ENCODE data around the gene CHEK1.
"Not testable (repeated sequence)": the region's sequence is repeated elsewhere in the genome, so short reads cannot be mapped to it uniquely, and the experiment has no call there.

Gene CHEK1

DNA sequence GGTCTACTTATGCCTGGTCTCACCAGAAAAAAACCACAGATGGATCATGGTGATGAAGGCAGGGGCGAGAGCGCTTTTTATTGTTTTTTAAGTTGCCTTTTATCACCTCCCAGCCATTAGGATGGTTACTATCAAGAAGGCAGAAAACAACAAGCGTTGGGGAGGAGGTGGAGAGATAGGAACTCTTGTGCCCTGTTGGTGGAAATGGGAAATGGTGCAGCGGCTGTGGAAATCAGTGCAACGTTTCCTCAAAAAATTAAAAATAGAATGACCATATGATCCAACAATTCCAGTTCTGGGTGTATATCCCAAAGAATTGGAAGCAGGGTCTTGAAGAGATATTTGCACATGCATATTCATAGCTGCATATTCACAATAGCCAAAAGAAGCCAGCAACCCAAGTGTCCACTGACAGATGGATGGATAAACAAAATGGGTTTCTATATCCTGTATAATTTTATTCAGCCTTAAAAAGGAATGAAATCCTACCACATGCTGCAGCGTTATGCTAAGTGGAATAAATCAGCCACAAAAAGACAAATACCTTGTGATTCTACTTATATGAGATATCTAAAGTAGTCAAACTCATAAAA is 76.2 kb downstream of the CHEK1 start:
- DNase-seq: no peak

- no peak for DNase-seq
Observed at GRCh38 chr11:125701858-125702621, 77.1 kb downstream of the CHEK1 start.

- DNase-seq: not testable (repeated sequence)
Observed at GRCh38 chr11:125704686-125705085, 79.7 kb downstream of the CHEK1 start.

DNA sequence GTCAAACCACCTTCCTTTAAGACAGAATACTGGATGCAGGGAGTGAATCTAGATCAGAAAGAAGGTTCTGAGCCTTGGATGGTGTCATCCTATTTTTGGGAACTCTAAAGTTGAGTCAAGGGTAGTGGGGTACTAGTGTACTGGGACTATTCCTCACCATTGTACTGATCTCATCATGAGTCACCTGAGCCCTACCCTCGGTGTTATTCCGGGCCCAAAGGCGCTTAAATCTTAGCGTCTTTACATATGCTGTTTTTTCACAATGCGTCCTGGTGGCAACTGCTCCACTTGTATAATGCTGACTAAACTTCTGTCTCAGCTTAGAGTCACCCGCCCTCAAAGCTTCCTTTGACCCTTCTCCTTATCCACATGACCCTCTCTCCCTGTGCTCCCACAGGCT is 95.8 kb downstream of the CHEK1 start:
- DNase-seq: no peak

- DNase-seq: no peak
Observed at GRCh38 chr11:125724125-125724524, 99.2 kb downstream of the CHEK1 start.

Data from NCI-H1092 (cell line).